ENCODE measurements around the gene RBM6. TPM values are rescaled to one million over a fixed set of nuclear protein-coding genes. Genes with fewer than 3 reads are reported as not detected.

RBM6 gene
- polyA plus RNA-seq, 1 experiment = 62.8 TPM

DNA sequence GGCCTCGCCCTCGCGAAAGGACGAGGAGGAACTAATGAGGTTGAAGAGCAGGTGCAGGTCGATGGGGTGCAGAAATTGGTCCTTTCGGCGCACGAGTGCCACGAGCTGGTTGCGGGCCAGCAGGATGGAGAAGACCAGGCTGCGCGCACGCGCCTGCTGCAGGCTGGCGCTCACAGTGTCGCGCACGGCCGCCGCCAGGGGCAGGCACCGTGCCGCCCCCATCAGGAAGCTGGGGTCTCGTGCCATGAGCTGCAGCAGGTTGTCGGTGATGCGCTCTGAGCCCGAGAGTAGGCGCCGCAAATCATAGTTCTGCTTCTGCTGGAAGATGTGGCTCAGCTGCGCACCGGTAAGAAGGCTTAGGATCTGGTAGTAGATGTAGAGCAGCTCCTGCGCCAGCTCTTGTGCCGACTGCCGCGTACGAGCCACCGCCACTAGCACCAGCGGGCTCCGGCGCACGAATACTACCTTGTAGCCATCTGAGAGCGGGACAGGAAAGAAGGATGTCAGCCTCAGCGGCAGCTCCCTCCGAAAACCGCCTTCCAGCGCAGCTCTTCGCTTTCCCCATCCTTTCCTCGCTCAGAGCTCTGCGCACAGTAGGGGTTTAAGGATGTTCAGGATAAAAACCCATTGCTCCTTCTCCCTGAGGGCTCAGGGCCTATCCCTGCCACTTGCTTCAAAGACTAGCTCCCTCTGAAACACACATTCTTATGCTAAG, 29.4 kb upstream of the RBM6 start:
- DNase-seq (ENCODE audit: low read depth, low spot score) = no peak
- no peaks in the 10 kb centered on the region for H3K27me3 ChIP-seq (ENCODE audit: control insufficient read depth, insufficient read depth, low read length)
- ChIA-PET POLR2A (no interaction called here), CTCF (no interaction called here)
- no peak overlapping the region for H3K27ac ChIP-seq (ENCODE audit: low read depth, low read length)
- no peak overlapping the region for H3K4me3 ChIP-seq (ENCODE audit: low read depth, low read length)
- no peaks in the 10 kb centered on the region for H3K9me3 ChIP-seq (ENCODE audit: control insufficient read depth, insufficient read depth, low read length)
- TF ChIP-seq, protein P1, sequence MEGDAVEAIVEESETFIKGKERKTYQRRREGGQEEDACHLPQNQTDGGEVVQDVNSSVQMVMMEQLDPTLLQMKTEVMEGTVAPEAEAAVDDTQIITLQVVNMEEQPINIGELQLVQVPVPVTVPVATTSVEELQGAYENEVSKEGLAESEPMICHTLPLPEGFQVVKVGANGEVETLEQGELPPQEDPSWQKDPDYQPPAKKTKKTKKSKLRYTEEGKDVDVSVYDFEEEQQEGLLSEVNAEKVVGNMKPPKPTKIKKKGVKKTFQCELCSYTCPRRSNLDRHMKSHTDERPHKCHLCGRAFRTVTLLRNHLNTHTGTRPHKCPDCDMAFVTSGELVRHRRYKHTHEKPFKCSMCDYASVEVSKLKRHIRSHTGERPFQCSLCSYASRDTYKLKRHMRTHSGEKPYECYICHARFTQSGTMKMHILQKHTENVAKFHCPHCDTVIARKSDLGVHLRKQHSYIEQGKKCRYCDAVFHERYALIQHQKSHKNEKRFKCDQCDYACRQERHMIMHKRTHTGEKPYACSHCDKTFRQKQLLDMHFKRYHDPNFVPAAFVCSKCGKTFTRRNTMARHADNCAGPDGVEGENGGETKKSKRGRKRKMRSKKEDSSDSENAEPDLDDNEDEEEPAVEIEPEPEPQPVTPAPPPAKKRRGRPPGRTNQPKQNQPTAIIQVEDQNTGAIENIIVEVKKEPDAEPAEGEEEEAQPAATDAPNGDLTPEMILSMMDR (IDR thresholded peaks at IDR 0.05; ENCODE audit: low read depth, low read length) = no peak

DNA sequence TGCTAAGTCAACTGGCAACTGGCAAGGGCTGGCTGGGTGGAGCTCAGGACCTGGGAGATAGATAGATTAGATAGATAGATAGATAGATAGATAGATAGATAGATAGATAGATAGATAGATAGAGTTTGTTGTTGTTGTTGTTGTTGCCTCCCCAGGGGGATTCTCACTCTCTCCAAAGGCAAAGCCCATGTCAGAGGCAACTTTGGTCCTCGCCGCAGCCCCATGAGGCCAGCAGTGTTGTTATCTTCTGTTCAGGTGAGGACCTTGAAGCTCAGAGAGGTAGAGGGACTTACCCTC, 28.9 kb upstream of the RBM6 start:
- Histone ChIP-seq H3K4me3 (ENCODE audit: low read depth, low read length) (no peak overlapping the region), H3K9me3 (ENCODE audit: control insufficient read depth, insufficient read depth, low read length) (no peaks in the 10 kb centered on the region), H3K27me3 (ENCODE audit: control insufficient read depth, insufficient read depth, low read length) (no peaks in the 10 kb centered on the region), H3K27ac (ENCODE audit: low read depth, low read length) (no peak overlapping the region)
- ChIA-PET CTCF (no interaction called here), POLR2A (no interaction called here)
- TF ChIP-seq, protein P1 (IDR thresholded peaks at IDR 0.05; ENCODE audit: low read depth, low read length) = no peak
- DNase-seq (ENCODE audit: low read depth, low spot score) = no peak

- Histone ChIP-seq H3K27me3 (ENCODE audit: control insufficient read depth, insufficient read depth, low read length) (no peaks in the 10 kb centered on the region), H3K4me3 (ENCODE audit: low read depth, low read length) (no peak overlapping the region), H3K9me3 (ENCODE audit: control insufficient read depth, insufficient read depth, low read length) (no peaks in the 10 kb centered on the region), H3K27ac (ENCODE audit: low read depth, low read length) (no peak overlapping the region)
- ChIA-PET POLR2A (no interaction called here), CTCF (no interaction called here)
- TF ChIP-seq, protein P1 (IDR thresholded peaks at IDR 0.05; ENCODE audit: low read depth, low read length) = no peak
- DNase-seq (ENCODE audit: low read depth, low spot score) = no peak
Observed at GRCh38 chr3:49911611-49912010, 28.3 kb upstream of the RBM6 start.

GRCh38 chr3:49912881-49913281, 27.1 kb upstream of the RBM6 start:
- Histone ChIP-seq H3K4me3 (ENCODE audit: low read depth, low read length) (no peak overlapping the region), H3K9me3 (ENCODE audit: control insufficient read depth, insufficient read depth, low read length) (no peaks in the 10 kb centered on the region), H3K27me3 (ENCODE audit: control insufficient read depth, insufficient read depth, low read length) (no peaks in the 10 kb centered on the region), H3K27ac (ENCODE audit: low read depth, low read length) (no peak overlapping the region)
- no peak for DNase-seq (ENCODE audit: low read depth, low spot score)
- ChIA-PET CTCF (no interaction called here), POLR2A (no interaction called here)
- TF ChIP-seq, protein P1 (IDR thresholded peaks at IDR 0.05; ENCODE audit: low read depth, low read length) = no peak

DNA sequence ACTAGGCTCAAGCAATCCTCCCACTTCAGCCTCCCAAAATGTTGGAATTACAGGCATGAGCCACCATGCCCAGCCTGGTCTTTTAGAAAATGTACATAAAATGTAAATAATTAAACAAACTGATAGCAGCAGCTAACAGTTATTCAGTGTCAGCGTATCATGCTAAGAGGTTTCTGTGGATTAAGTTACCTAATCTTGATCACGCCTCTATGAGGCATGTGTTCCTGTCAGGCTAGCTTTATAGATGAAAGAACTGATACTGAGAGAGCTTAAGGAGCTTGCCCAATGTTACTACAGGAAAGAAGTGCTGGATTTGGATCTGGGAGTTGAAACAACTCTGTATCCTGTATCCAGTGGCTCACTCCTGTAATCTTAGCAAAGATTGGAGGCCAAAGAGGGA, 25.0 kb upstream of the RBM6 start:
- TF ChIP-seq, protein P1 (IDR thresholded peaks at IDR 0.05; ENCODE audit: low read depth, low read length) = no peak
- POLR2A ChIA-PET = no interaction called here
- CTCF ChIA-PET = interaction anchor here (0.5 kb wide), 1 partner anchor 112 kb away, joined by 3 read pairs; the partner anchor contains the start of gene INKA1
- H3K27me3 ChIP-seq (ENCODE audit: control insufficient read depth, insufficient read depth, low read length) = no peaks in the 10 kb centered on the region
- H3K4me3 ChIP-seq (ENCODE audit: low read depth, low read length) = no peak overlapping the region
- H3K9me3 ChIP-seq (ENCODE audit: control insufficient read depth, insufficient read depth, low read length) = no peaks in the 10 kb centered on the region
- no peak overlapping the region for H3K27ac ChIP-seq (ENCODE audit: low read depth, low read length)
- no peak for DNase-seq (ENCODE audit: low read depth, low spot score)

All from AG04450 (cell line).